Measurements from ENCODE around the gene MMP7.

MMP7 gene

GRCh38 chr11:102499151-102499550, 31.4 kb downstream of the MMP7 start (continued):
- TF ChIP-seq, protein P1, sequence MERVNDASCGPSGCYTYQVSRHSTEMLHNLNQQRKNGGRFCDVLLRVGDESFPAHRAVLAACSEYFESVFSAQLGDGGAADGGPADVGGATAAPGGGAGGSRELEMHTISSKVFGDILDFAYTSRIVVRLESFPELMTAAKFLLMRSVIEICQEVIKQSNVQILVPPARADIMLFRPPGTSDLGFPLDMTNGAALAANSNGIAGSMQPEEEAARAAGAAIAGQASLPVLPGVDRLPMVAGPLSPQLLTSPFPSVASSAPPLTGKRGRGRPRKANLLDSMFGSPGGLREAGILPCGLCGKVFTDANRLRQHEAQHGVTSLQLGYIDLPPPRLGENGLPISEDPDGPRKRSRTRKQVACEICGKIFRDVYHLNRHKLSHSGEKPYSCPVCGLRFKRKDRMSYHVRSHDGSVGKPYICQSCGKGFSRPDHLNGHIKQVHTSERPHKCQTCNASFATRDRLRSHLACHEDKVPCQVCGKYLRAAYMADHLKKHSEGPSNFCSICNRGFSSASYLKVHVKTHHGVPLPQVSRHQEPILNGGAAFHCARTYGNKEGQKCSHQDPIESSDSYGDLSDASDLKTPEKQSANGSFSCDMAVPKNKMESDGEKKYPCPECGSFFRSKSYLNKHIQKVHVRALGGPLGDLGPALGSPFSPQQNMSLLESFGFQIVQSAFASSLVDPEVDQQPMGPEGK (tag by site-specific recombination; IDR thresholded peaks at IDR 0.05) = no peak
- TF ChIP-seq ZNF169 (tag by site-specific recombination; IDR thresholded peaks at IDR 0.05) (no peak), ZFP41 (tag by site-specific recombination; IDR thresholded peaks at IDR 0.05; ENCODE audit: borderline replicate concordance) (no peak), ZNF48 (tag by site-specific recombination; IDR thresholded peaks at IDR 0.05) (no peak), BCL11B (tag by site-specific recombination; IDR thresholded peaks at IDR 0.05; ENCODE audit: low read depth) (no peak), ZNF704 (tag by site-specific recombination; IDR thresholded peaks at IDR 0.05) (no peak), ZNF10 (tag by site-specific recombination; IDR thresholded peaks at IDR 0.05) (no peak), ZNF311 (tag by site-specific recombination; IDR thresholded peaks at IDR 0.05; ENCODE audit: borderline replicate concordance) (no peak), HOXC10 (CRISPR knock-in tag; IDR thresholded peaks at IDR 0.05) (no peak), ZNF645 (tag by site-specific recombination; IDR thresholded peaks at IDR 0.05) (no peak), SCRT2 (tag by site-specific recombination; IDR thresholded peaks at IDR 0.05) (no peak)

DNA sequence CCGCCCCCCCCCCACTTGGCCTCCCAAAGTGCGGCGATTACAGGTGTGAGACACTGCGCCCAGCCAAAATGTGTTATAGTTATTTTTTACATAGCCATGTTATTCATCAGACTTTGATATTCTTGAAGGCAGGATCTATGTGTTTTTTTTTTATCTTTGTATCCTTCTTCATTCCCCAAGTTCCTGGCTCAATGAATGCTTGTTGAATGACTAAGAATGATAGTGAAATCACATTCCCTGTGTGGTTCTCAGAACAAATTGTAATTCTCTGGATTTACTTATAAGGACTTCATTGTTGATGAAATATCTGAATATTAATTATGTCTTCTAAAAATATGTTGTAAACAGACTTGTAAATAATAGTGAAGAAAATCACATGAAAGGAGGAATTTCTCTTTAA, 33.5 kb downstream of the MMP7 start:
- Histone ChIP-seq H3K36me3 (ENCODE audit: control insufficient read depth in 2 of 2, insufficient read depth in 1 of 2, low read length in 2 of 2) (no peaks in the 10 kb centered on the region), H3K4me1 (ENCODE audit: control insufficient read depth, insufficient read depth, low read length) (no peaks in the 10 kb centered on the region), H3K9me3 (ENCODE audit: control insufficient read depth, insufficient read depth, low read depth, low read length) (no peaks in the 10 kb centered on the region), H3K4me3 (ENCODE audit: low read depth, low read length) (no peak overlapping the region), H3K27ac (ENCODE audit: extremely low read depth, low read depth, low read length) (no peak overlapping the region)
- CTCF ChIA-PET = interaction anchor here (1.5 to 1.8 kb wide), 3 partner anchors 107 to 155 kb away, joined by 8 to 28 read pairs (median 26); no protein-coding TSS in a partner anchor
- POLR2A ChIA-PET = no interaction called here
- TF ChIP-seq ZNF324 (tag by site-specific recombination; IDR thresholded peaks at IDR 0.05) (no peak), ZNF366 (tag by site-specific recombination; conservative IDR thresholded peaks at IDR 0.05) (no peak), ZNF404 (tag by site-specific recombination; IDR thresholded peaks at IDR 0.05) (no peak), ZBTB17 (tag by site-specific recombination; IDR thresholded peaks at IDR 0.05) (no peak), ZBTB20 (tag by site-specific recombination; IDR thresholded peaks at IDR 0.05) (no peak), ZNF560 (tag by site-specific recombination; IDR thresholded peaks at IDR 0.05; ENCODE audit: borderline replicate concordance) (no peak), ZNF426 (tag by site-specific recombination; IDR thresholded peaks at IDR 0.05) (no peak), SP7 (tag by site-specific recombination; IDR thresholded peaks at IDR 0.05) (no peak), ZNF645 (tag by site-specific recombination; IDR thresholded peaks at IDR 0.05) (no peak), PRDM10 (tag by site-specific recombination; IDR thresholded peaks at IDR 0.05) (no peak), ZNF785 (tag by site-specific recombination; IDR thresholded peaks at IDR 0.05) (no peak), SCRT1 (tag by site-specific recombination; IDR thresholded peaks at IDR 0.05; ENCODE audit: borderline replicate concordance) (no peak), ZNF174 (tag by site-specific recombination; IDR thresholded peaks at IDR 0.05) (no peak), ZNF211 (tag by site-specific recombination; IDR thresholded peaks at IDR 0.05; ENCODE audit: low read depth) (no peak), ZSCAN16 (tag by site-specific recombination; IDR thresholded peaks at IDR 0.05) (no peak)
- TF ChIP-seq, protein P2, sequence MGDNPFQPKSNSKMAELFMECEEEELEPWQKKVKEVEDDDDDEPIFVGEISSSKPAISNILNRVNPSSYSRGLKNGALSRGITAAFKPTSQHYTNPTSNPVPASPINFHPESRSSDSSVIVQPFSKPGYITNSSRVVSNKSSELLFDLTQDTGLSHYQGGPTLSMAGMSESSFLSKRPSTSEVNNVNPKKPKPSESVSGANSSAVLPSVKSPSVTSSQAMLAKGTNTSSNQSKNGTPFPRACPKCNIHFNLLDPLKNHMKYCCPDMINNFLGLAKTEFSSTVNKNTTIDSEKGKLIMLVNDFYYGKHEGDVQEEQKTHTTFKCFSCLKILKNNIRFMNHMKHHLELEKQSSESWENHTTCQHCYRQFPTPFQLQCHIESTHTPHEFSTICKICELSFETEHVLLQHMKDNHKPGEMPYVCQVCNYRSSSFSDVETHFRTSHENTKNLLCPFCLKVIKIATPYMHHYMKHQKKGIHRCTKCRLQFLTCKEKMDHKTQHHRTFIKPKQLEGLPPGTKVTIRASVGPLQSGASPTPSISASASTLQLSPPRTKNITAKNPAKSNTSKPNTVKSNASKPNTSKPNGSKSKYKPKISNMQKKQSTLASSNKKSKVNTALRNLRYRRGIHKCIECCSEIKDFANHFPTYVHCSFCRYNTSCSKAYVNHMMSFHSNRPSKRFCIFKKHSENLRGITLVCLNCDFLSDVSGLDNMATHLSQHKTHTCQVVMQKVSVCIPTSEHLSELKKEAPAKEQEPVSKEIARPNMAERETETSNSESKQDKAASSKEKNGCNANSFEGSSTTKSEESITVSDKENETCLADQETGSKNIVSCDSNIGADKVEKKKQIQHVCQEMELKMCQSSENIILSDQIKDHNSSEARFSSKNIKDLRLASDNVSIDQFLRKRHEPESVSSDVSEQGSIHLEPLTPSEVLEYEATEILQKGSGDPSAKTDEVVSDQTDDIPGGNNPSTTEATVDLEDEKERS (tag by site-specific recombination; IDR thresholded peaks at IDR 0.05) = no peak
